Ovary (tissue), 3 donors: ENCODE measurements around the gene FAM222A.

ENCODE experiments used
- EP300 ChIP-seq: sonication (generic); formaldehyde crosslinking; IDR thresholded peaks from one replicate; pipeline ENCODE4 v1.6.1; 2017; ENCODE audit warnings: antibody characterized with exemption
- POLR2A ChIP-seq: fragments of 450-650 bp; IDR thresholded peaks from one replicate; pipeline ENCODE4 v1.6.1; 2017; ENCODE audit warnings: antibody characterized with exemption, mild to moderate bottlenecking, moderate library complexity
- TF ChIP-seq, protein P1 (sequence below), 3 donors: fragments of 450-650 bp in 2 of 3; fragments of 200-600 bp in 1 of 3; IDR thresholded peaks; one replicate each; pipeline versions ENCODE4 v1.5.1 to v1.8.0; 2016 to 2022; ENCODE audit warnings: antibody characterized with exemption in 3 of 3, mild to moderate bottlenecking in 1 of 3
- donor health status: DM: no; HTN: no; CAD: no.

DNA sequence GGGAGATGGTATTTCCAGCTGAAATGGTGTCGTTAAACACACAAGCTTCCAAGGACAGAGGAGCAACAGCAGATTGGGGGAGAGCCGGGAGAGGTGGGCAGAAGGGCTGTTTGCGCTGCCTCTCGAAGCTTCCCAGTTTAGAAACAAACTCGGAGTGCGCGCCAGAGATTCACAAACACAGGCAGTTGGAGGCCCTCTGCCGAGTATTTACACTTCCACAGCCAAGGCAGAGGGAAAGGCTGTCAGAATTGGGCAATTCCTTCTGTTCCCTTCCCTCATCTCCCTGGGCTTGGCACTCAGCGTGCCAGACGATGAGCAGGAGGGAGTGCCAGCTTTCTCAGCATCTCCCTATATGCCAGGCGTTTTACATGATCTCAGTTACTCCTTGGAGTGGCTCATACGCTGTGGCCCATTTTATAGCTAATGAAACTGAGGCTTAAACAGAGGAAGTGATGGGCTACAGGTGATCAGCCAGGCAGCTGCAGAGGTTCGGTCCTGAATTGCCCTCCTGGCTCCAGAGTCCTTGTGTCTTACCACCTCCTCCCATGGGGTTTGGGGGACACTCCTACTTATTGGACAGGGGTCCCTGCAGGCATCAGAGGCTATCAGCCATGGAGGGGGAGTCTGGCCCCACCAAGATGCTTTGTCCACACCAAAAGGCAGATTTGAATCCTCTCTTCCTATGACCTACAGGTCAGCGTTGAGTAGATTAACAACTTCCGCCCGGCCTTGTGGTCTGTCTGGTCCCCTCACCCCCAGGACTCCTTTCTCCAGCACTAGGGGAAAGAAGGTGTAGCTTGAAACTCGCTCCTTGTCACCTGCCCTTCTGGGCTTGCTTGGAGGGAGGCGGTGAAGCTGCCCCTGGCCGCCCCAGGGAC, 3.1 kb downstream of the FAM222A start:
- TF ChIP-seq, protein P1, sequence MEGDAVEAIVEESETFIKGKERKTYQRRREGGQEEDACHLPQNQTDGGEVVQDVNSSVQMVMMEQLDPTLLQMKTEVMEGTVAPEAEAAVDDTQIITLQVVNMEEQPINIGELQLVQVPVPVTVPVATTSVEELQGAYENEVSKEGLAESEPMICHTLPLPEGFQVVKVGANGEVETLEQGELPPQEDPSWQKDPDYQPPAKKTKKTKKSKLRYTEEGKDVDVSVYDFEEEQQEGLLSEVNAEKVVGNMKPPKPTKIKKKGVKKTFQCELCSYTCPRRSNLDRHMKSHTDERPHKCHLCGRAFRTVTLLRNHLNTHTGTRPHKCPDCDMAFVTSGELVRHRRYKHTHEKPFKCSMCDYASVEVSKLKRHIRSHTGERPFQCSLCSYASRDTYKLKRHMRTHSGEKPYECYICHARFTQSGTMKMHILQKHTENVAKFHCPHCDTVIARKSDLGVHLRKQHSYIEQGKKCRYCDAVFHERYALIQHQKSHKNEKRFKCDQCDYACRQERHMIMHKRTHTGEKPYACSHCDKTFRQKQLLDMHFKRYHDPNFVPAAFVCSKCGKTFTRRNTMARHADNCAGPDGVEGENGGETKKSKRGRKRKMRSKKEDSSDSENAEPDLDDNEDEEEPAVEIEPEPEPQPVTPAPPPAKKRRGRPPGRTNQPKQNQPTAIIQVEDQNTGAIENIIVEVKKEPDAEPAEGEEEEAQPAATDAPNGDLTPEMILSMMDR (IDR thresholded peaks at IDR 0.05) = no peak
- TF ChIP-seq POLR2A (no peak), EP300 (no peak)
